Epithelial cell of proximal tubule (primary cell): ENCODE measurements around the gene RNF215. TPM values are rescaled to one million over a fixed set of nuclear protein-coding genes. Genes with fewer than 3 reads are reported as not detected.
A peak's percentile ranks its signal among the peaks of the same experiment; 100 is the strongest.
"Not testable (repeated sequence)": the region's sequence is repeated elsewhere in the genome, so short reads cannot be mapped to it uniquely, and the experiment has no call there.

Experiments used
- DNase-seq: peaks from one replicate; pipeline ENCODE4 v3.0.0-alpha.2; 2011; ENCODE audit warnings: low read depth
- H3K4me3 ChIP-seq: 2 replicates; pipeline ENCODE4 v1.5.1; 2011; ENCODE audit warnings: low read depth, mild to moderate bottlenecking, low read length
- CTCF ChIP-seq: conservative IDR thresholded peaks from 2 replicates; pipeline ENCODE4 v1.5.1; 2012; ENCODE audit warnings: low read depth, mild to moderate bottlenecking, low read length
- total RNA-seq: library from RNA; depleted of rRNA; stranded (reverse); fragments of >200 nt; gene quantifications from 2 replicates; pipeline ENCODE4 v1.2.3, GENCODE V29; 2015

RNF215 gene
- total RNA-seq, 1 donor from 2014 or later, result 28.0 TPM

GRCh38 chr22:30402028-30402765, 15.0 kb upstream of the RNF215 start:
- no peak for TF ChIP-seq CTCF
- no peak for DNase-seq
- H3K4me3 ChIP-seq, result no peak overlapping the region

- not testable (repeated sequence) for H3K4me3 ChIP-seq, DNase-seq
These were observed 13.8 kb upstream of the RNF215 start for GRCh38 chr22:30401024-30401423.

GRCh38 chr22:30400159-30400558, 12.9 kb upstream of the RNF215 start:
- DNase-seq, result no peak
- H3K4me3 ChIP-seq, result no peak overlapping the region

GRCh38 chr22:30399718-30400117, 12.5 kb upstream of the RNF215 start:
- H3K4me3 ChIP-seq, result no peak overlapping the region
- no peak for TF ChIP-seq CTCF
- DNase-seq, result no peak

More at GRCh38 chr22:30400159-30400558, 12.9 kb upstream of the RNF215 start:
- no peak for TF ChIP-seq CTCF

GRCh38 chr22:30398685-30399680, 11.8 kb upstream of the RNF215 start:
- peak overlapping the region; percentile 86 for H3K4me3 ChIP-seq
- no peak for TF ChIP-seq CTCF
- no peak for DNase-seq

GRCh38 chr22:30397656-30398635, 10.7 kb upstream of the RNF215 start:
- no peak for DNase-seq
- no peak for TF ChIP-seq CTCF
- H3K4me3 ChIP-seq, result peak overlapping the region; percentile 86
